ENCODE results near the gene MLLT1.

Gene MLLT1

GRCh38 chr19:6260912-6261650, 18.7 kb downstream of the MLLT1 start:
- no peaks in the 10 kb centered on the region for H3K4me1 ChIP-seq
- no peaks in the 10 kb centered on the region for H3K27me3 ChIP-seq (ENCODE audit: low read depth)
- no peaks in the 10 kb centered on the region for H3K9me3 ChIP-seq
- H3K36me3 ChIP-seq (replicated peaks) = peaks cover 41% of the 10 kb centered on the region
- peak; percentile 13 to 72 for DNase-seq (ENCODE audit: low spot score in 2 of 2)
- H3K4me3 ChIP-seq = no peak overlapping the region
- in situ Hi-C loops (cut with MboI; ENCODE audit: low sequenced_read_pairs) = no loop called here

- no peaks in the 10 kb centered on the region for H3K9me3 ChIP-seq
- no peak for DNase-seq (ENCODE audit: low spot score in 2 of 2)
- no peaks in the 10 kb centered on the region for H3K4me1 ChIP-seq
- in situ Hi-C loops (cut with MboI; ENCODE audit: low sequenced_read_pairs) = no loop called here
- no peaks in the 10 kb centered on the region for H3K27me3 ChIP-seq (ENCODE audit: low read depth)
- no peak overlapping the region for H3K4me3 ChIP-seq
- peaks cover 40% of the 10 kb centered on the region for H3K36me3 ChIP-seq (replicated peaks)
Measured at GRCh38 chr19:6260376-6260775, 19.4 kb downstream of the MLLT1 start.

GRCh38 chr19:6259312-6259861, 20.4 kb downstream of the MLLT1 start:
- peaks cover 38% of the 10 kb centered on the region for H3K36me3 ChIP-seq (replicated peaks)
- H3K4me1 ChIP-seq = no peaks in the 10 kb centered on the region
- in situ Hi-C loops (cut with MboI; ENCODE audit: low sequenced_read_pairs) = no loop called here
- H3K9me3 ChIP-seq = no peaks in the 10 kb centered on the region
- no peak overlapping the region for H3K4me3 ChIP-seq
- no peak for DNase-seq (ENCODE audit: low spot score in 2 of 2)
- no peaks in the 10 kb centered on the region for H3K27me3 ChIP-seq (ENCODE audit: low read depth)

- peaks cover 41% of the 10 kb centered on the region for H3K36me3 ChIP-seq (replicated peaks)
- no peak overlapping the region for H3K4me3 ChIP-seq
- H3K4me1 ChIP-seq = no peaks in the 10 kb centered on the region
- no peaks in the 10 kb centered on the region for H3K27me3 ChIP-seq (ENCODE audit: low read depth)
- in situ Hi-C loops (cut with MboI; ENCODE audit: low sequenced_read_pairs) = no loop called here
- DNase-seq (ENCODE audit: low spot score in 2 of 2) = no peak
- no peaks in the 10 kb centered on the region for H3K9me3 ChIP-seq
Measured at GRCh38 chr19:6258812-6259311, 20.9 kb downstream of the MLLT1 start.

GRCh38 chr19:6253954-6254733, 25.6 kb downstream of the MLLT1 start:
- peaks cover 10% of the 10 kb centered on the region for H3K36me3 ChIP-seq (replicated peaks)
- H3K4me3 ChIP-seq = no peak overlapping the region
- no peak for DNase-seq (ENCODE audit: low spot score in 2 of 2)
- in situ Hi-C loops (cut with MboI; ENCODE audit: low sequenced_read_pairs) = no loop called here
- no peaks in the 10 kb centered on the region for H3K4me1 ChIP-seq
- no peaks in the 10 kb centered on the region for H3K9me3 ChIP-seq
- no peaks in the 10 kb centered on the region for H3K27me3 ChIP-seq (ENCODE audit: low read depth)

GRCh38 chr19:6252066-6252465, 27.7 kb downstream of the MLLT1 start:
- no peaks in the 10 kb centered on the region for H3K27me3 ChIP-seq (ENCODE audit: low read depth)
- in situ Hi-C loops (cut with MboI; ENCODE audit: low sequenced_read_pairs) = no loop called here
- H3K4me3 ChIP-seq = no peak overlapping the region
- H3K4me1 ChIP-seq = no peaks in the 10 kb centered on the region
- DNase-seq (ENCODE audit: low spot score in 2 of 2) = no peak
- no peaks in the 10 kb centered on the region for H3K9me3 ChIP-seq
- H3K36me3 ChIP-seq (replicated peaks) = peaks cover 10% of the 10 kb centered on the region; the same call in 1 of the 2 replicates

DNA sequence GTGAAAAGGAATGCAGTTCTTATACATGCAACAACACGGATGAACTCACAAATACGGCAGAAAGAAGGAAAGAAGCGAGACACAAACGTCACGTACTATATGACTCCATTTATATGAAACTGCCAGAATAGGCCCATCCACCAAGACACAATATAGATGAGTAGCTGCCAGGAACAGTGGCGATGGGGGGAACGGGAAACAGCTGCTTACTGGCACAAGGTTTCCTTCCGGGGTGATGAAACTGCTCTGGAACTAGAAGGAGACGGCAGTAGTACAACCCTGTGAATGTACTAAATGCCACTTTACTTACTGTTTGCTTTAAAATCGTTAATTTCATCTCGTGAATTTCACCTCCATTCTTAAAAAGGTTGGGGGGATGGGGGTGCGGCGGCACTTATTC, 28.9 kb downstream of the MLLT1 start:
- Histone ChIP-seq H3K4me1 (no peaks in the 10 kb centered on the region), H3K36me3 (replicated peaks) (peaks cover 10% of the 10 kb centered on the region; the same call in 1 of the 2 replicates), H3K27me3 (ENCODE audit: low read depth) (no peaks in the 10 kb centered on the region), H3K4me3 (no peak overlapping the region), H3K9me3 (no peaks in the 10 kb centered on the region)
- no peak for DNase-seq (ENCODE audit: low spot score in 2 of 2)
- in situ Hi-C loops (cut with MboI; ENCODE audit: low sequenced_read_pairs) = no loop called here

- H3K4me1 ChIP-seq = no peaks in the 10 kb centered on the region
- in situ Hi-C loops (cut with MboI; ENCODE audit: low sequenced_read_pairs) = no loop called here
- H3K4me3 ChIP-seq = no peak overlapping the region
- DNase-seq (ENCODE audit: low spot score in 2 of 2) = no peak
- H3K9me3 ChIP-seq = no peaks in the 10 kb centered on the region
- H3K36me3 ChIP-seq (replicated peaks) = peaks cover 10% of the 10 kb centered on the region; the same call in 1 of the 2 replicates
- no peaks in the 10 kb centered on the region for H3K27me3 ChIP-seq (ENCODE audit: low read depth)
Measured at GRCh38 chr19:6250024-6250615, 29.7 kb downstream of the MLLT1 start.

DNA sequence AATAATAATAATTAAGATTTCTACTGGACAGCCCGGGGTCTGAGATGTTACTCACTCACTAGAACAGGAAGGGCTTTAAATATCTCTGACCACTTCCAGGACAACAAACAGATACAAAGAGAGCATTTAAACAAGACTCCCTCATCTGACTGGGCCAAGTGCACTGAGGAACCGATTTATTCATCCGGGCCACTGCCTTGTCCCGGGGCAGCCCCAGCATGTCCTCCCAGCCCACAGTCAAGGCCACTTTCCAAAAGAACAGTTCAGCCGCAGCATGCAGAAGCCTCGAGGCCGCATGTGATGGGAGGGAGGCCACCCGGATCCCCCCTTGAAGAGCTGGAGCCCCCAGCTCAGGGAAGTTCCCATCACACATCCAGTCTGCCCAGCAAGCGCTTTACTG, 30.5 kb downstream of the MLLT1 start:
- Histone ChIP-seq H3K4me3 (no peak overlapping the region), H3K36me3 (replicated peaks) (peaks cover 8% of the 10 kb centered on the region; the same call in 1 of the 2 replicates), H3K4me1 (no peaks in the 10 kb centered on the region), H3K9me3 (no peaks in the 10 kb centered on the region), H3K27me3 (ENCODE audit: low read depth) (no peaks in the 10 kb centered on the region)
- in situ Hi-C loops (cut with MboI; ENCODE audit: low sequenced_read_pairs) = no loop called here
- DNase-seq (ENCODE audit: low spot score in 2 of 2) = no peak

- Histone ChIP-seq H3K9me3 (no peaks in the 10 kb centered on the region), H3K4me1 (no peaks in the 10 kb centered on the region), H3K27me3 (ENCODE audit: low read depth) (no peaks in the 10 kb centered on the region), H3K4me3 (no peak overlapping the region), H3K36me3 (replicated peaks) (peaks cover 6% of the 10 kb centered on the region; the same call in 1 of the 2 replicates)
- in situ Hi-C loops (cut with MboI; ENCODE audit: low sequenced_read_pairs) = no loop called here
- no peak for DNase-seq (ENCODE audit: low spot score in 2 of 2)
Measured at GRCh38 chr19:6248844-6249243, 30.9 kb downstream of the MLLT1 start.

GRCh38 chr19:6248341-6248740, 31.4 kb downstream of the MLLT1 start:
- in situ Hi-C loops (cut with MboI; ENCODE audit: low sequenced_read_pairs) = no loop called here
- DNase-seq (ENCODE audit: low spot score in 2 of 2) = no peak
- Histone ChIP-seq H3K4me3 (no peak overlapping the region), H3K4me1 (no peaks in the 10 kb centered on the region), H3K36me3 (replicated peaks) (peaks cover 6% of the 10 kb centered on the region; the same call in 1 of the 2 replicates), H3K27me3 (ENCODE audit: low read depth) (no peaks in the 10 kb centered on the region), H3K9me3 (no peaks in the 10 kb centered on the region)

GRCh38 chr19:6247007-6247288, 32.8 kb downstream of the MLLT1 start:
- Histone ChIP-seq H3K4me3 (no peak overlapping the region), H3K36me3 (replicated peaks) (peaks cover 6% of the 10 kb centered on the region; the same call in 1 of the 2 replicates), H3K9me3 (no peaks in the 10 kb centered on the region), H3K4me1 (no peaks in the 10 kb centered on the region), H3K27me3 (ENCODE audit: low read depth) (no peaks in the 10 kb centered on the region)
- DNase-seq (ENCODE audit: low spot score in 2 of 2) = no peak
- in situ Hi-C loops (cut with MboI; ENCODE audit: low sequenced_read_pairs) = no loop called here

DNA sequence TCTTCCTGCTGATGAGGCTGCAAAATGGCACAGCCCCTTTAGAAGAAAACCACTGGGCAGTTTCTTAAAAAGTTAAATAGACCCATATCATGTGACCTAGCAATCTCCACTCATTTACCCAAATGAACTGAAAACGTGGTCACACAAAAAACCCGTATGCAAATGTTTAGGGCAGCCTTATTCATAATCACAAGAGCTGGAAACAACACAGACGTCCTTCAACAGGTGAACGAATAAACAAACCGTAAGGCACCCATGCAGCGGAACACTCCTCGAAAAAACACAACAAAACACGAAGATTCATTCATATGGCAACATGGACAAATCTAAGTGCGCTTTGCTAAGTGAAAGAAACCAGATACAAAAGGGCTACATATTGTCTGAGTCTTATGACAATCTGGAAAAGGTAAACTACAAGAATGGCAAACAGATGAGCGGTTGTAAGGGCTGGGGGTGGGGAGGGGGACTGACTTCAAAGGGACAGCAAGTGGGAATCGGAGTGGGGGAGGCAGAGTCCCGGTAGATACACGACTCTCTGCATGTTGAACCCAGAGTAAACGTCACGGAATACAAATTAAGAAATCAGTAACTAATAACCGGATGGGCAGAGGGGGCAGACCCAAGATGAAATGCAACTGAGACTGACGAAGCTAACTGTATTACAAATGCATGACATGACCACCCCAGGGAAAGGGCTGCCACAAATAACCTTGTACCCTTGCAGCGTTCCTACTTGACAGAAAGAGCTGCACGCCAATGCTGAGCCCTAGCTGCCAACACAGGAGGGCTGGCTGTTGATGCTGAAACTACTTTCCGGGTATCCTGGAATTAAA, 33.4 kb downstream of the MLLT1 start:
- peaks cover 6% of the 10 kb centered on the region; the same call in 1 of the 2 replicates for H3K36me3 ChIP-seq (replicated peaks)
- in situ Hi-C loops (cut with MboI; ENCODE audit: low sequenced_read_pairs) = no loop called here
- DNase-seq (ENCODE audit: low spot score in 2 of 2) = no peak
- no peak overlapping the region for H3K4me3 ChIP-seq
- H3K9me3 ChIP-seq = no peaks in the 10 kb centered on the region
- H3K27me3 ChIP-seq (ENCODE audit: low read depth) = no peaks in the 10 kb centered on the region
- H3K4me1 ChIP-seq = no peaks in the 10 kb centered on the region

Measured in HAP-1 (cell line).